HepG2 (cell line): ENCODE results near the gene PLIN3. TPM values are rescaled to one million over a fixed set of nuclear protein-coding genes. Genes with fewer than 3 reads are reported as not detected.

Source experiments
- CBX1 ChIP-seq: IDR thresholded peaks from one replicate; pipeline ENCODE4 v1.6.1; 2016; ENCODE audit warnings: antibody characterized with exemption, low read depth
- CEBPG ChIP-seq: IDR thresholded peaks from 2 replicates; pipeline ENCODE4 v1.6.1; 2016
- HMG20A ChIP-seq: IDR thresholded peaks from 2 replicates; pipeline ENCODE4 v1.6.1; 2016; ENCODE audit warnings: borderline replicate concordance
- HNF4G ChIP-seq, 2 experiments: sonication (generic) in 1 of 2; formaldehyde crosslinking in 1 of 2; IDR thresholded peaks; 2 replicates each; pipeline versions ENCODE4 v1.4.0 to v1.6.1; 2011 to 2020; ENCODE audit warnings: borderline replicate concordance in 2 of 2, low read depth in 2 of 2, mild to moderate bottlenecking in 2 of 2, low read length in 1 of 2, missing genetic modification reagents in 1 of 2, moderate library complexity in 1 of 2
- KDM2A ChIP-seq: sonication (generic); formaldehyde crosslinking; IDR thresholded peaks from 2 replicates; pipeline ENCODE4 v1.4.0; 2020; ENCODE audit warnings: low read depth, missing genetic modification reagents, borderline replicate concordance
- MATR3 ChIP-seq: sonication (generic); formaldehyde crosslinking; IDR thresholded peaks from 2 replicates; pipeline ENCODE4 v1.4.0; 2020; ENCODE audit warnings: missing genetic modification reagents
- MED8 ChIP-seq: sonication (generic); formaldehyde crosslinking; IDR thresholded peaks from 2 replicates; pipeline ENCODE4 v1.8.1; 2023; ENCODE audit warnings: mild to moderate bottlenecking, missing genetic modification reagents; ENCODE audit not compliant: insufficient replicate concordance
- NONO ChIP-seq, 2 experiments: fragments of 450-650 bp in 1 of 2; sonication (generic) in 1 of 2; formaldehyde crosslinking in 1 of 2; IDR thresholded peaks in 1 of 2; conservative IDR thresholded peaks in 1 of 2; 2 replicates each; pipeline versions ENCODE4 v1.6.1 to v1.8.0; 2017 to 2022; ENCODE audit warnings: mild to moderate bottlenecking in 1 of 2, missing genetic modification reagents in 1 of 2, moderate library complexity in 1 of 2
- PAWR ChIP-seq: sonication (generic); formaldehyde crosslinking; IDR thresholded peaks from 2 replicates; pipeline ENCODE4 v1.4.0; 2020; ENCODE audit warnings: missing genetic modification reagents, mild to moderate bottlenecking, borderline replicate concordance
- RBAK ChIP-seq: sonication (generic); formaldehyde crosslinking; IDR thresholded peaks from 2 replicates; pipeline ENCODE4 v1.5.1; 2020; ENCODE audit warnings: mild to moderate bottlenecking, missing genetic modification reagents
- SAP130 ChIP-seq: IDR thresholded peaks from 2 replicates; pipeline ENCODE4 v1.6.1; 2016; ENCODE audit warnings: low read depth
- SNRNP70 ChIP-seq: fragments of 200-400 bp; formaldehyde crosslinking; IDR thresholded peaks from 2 replicates; pipeline ENCODE4 v1.6.1; 2017; ENCODE audit warnings: mild to moderate bottlenecking, low read depth, low read length, moderate library complexity
- SOX5 ChIP-seq: IDR thresholded peaks from 2 replicates; pipeline ENCODE4 v1.6.1; 2016; ENCODE audit warnings: borderline replicate concordance
- TOPORS ChIP-seq: sonication (generic); formaldehyde crosslinking; IDR thresholded peaks from 2 replicates; pipeline ENCODE4 v1.8.0; 2023; ENCODE audit warnings: mild to moderate bottlenecking, missing genetic modification reagents
- ZBTB43 ChIP-seq: sonication (generic); formaldehyde crosslinking; conservative IDR thresholded peaks from 2 replicates; pipeline ENCODE4 v1.4.0; 2020; ENCODE audit warnings: missing genetic modification reagents
- ZBTB49 ChIP-seq: sonication (generic); formaldehyde crosslinking; IDR thresholded peaks from 2 replicates; pipeline ENCODE4 v1.4.0; 2020; ENCODE audit warnings: missing genetic modification reagents, borderline replicate concordance
- ZMAT3 ChIP-seq: sonication (generic); formaldehyde crosslinking; conservative IDR thresholded peaks from 2 replicates; pipeline ENCODE4 v1.7.0; 2021; ENCODE audit warnings: missing genetic modification reagents
- ZNF124 ChIP-seq: sonication (generic); formaldehyde crosslinking; IDR thresholded peaks from 2 replicates; pipeline ENCODE4 v1.4.0; 2020; ENCODE audit warnings: missing genetic modification reagents
- ZNF646 ChIP-seq: sonication (generic); formaldehyde crosslinking; IDR thresholded peaks from 2 replicates; pipeline ENCODE4 v1.9.0; 2021; ENCODE audit warnings: mild to moderate bottlenecking, missing genetic modification reagents
- ZNF891 ChIP-seq: sonication (generic); formaldehyde crosslinking; IDR thresholded peaks from 2 replicates; pipeline ENCODE4 v1.5.0; 2020; ENCODE audit warnings: mild to moderate bottlenecking, missing genetic modification reagents
- polyA plus RNA-seq, 8 experiments: library from polyadenylated mRNA; depleted of rRNA in 3 of 8; stranded (reverse) in 7 of 8; unstranded in 1 of 8; fragments of >200 nt; fragmentation: Illumina TruSeq in 4 of 8; extraction: Trizol in 4 of 8; gene quantifications; 2 replicates each; pipeline versions ENCODE4 v1.2.1 to v1.2.3, GENCODE V29; 2011 to 2016; ENCODE audit warnings: low read depth in 4 of 8, missing spikeins in 1 of 8, mixed read lengths in 1 of 8; ENCODE audit not compliant: insufficient read depth in 1 of 8
- total RNA-seq, 5 experiments: library from RNA; depleted of rRNA; stranded (reverse); fragments of >200 nt; fragmentation: Illumina TruSeq; extraction: Trizol; gene quantifications; 2 replicates each; pipeline ENCODE4 v1.2.3, GENCODE V29; 2016; ENCODE audit warnings: low read depth in 1 of 5

The PLIN3 gene
- total and polyA plus RNA-seq, 2 of the 13 experiments (the other 11 are each of a cell fraction or from before 2014, with no cell fraction given): 49.3 to 57.9 TPM

- TF ChIP-seq RBAK (CRISPR knock-in tag): no peak
- peak; percentile 83 for TF ChIP-seq SAP130
- TF ChIP-seq MATR3 (CRISPR knock-in tag): no peak
- no peak for TF ChIP-seq PAWR (CRISPR knock-in tag)
- TF ChIP-seq CBX1: peak; percentile 95
- TF ChIP-seq ZNF646 (CRISPR knock-in tag): peak; percentile 55; the same call in 1 of the 2 replicates
- no peak for TF ChIP-seq ZBTB49 (CRISPR knock-in tag)
- TF ChIP-seq ZMAT3 (CRISPR knock-in tag): 0 out of 2 replicates have a peak, but pooled peaks have one; percentile 42
- TF ChIP-seq ZNF124 (CRISPR knock-in tag): peak; percentile 29; the same call in 1 of the 2 replicates
- TF ChIP-seq KDM2A (CRISPR knock-in tag): peak; percentile 64
- TF ChIP-seq MED8 (CRISPR knock-in tag): no peak
- no peak for TF ChIP-seq ZNF891 (CRISPR knock-in tag)
- no peak for TF ChIP-seq SNRNP70
- no peak for TF ChIP-seq TOPORS (CRISPR knock-in tag)
- TF ChIP-seq HNF4G (IDR thresholded peaks at IDR 0.05; ENCODE audit: borderline replicate concordance, low read depth, low read length): no peak
- TF ChIP-seq HNF4G (CRISPR knock-in tag; IDR thresholded peaks at IDR 0.05; ENCODE audit: borderline replicate concordance, low read depth): no peak
- peak; percentile 59; the same call in 1 of the 2 replicates for TF ChIP-seq HMG20A (CRISPR knock-in tag)
- TF ChIP-seq SOX5 (CRISPR knock-in tag): peak; percentile 81; the same call in 1 of the 2 replicates
- TF ChIP-seq CEBPG (CRISPR knock-in tag): peak; percentile 49
- TF ChIP-seq ZBTB43 (CRISPR knock-in tag): 0 out of 2 replicates have a peak, but pooled peaks have one; percentile 30
- no peak for TF ChIP-seq NONO (IDR thresholded peaks at IDR 0.05)
- TF ChIP-seq NONO (CRISPR knock-in tag; conservative IDR thresholded peaks at IDR 0.05): peak; percentile 75
These were observed 2.7 kb upstream of the PLIN3 start (continued) for GRCh38 chr19:4870025-4870700.
